Right renal pelvis (tissue), 4 donors: ENCODE measurements around the gene KMT5B. TPM values are rescaled to one million over a fixed set of nuclear protein-coding genes. Genes with fewer than 3 reads are reported as not detected.
"Not testable (repeated sequence)": the region's sequence is repeated elsewhere in the genome, so short reads cannot be mapped to it uniquely, and the experiment has no call there.

Experiments
- DNase-seq, 4 donors: peaks; one replicate each; pipeline ENCODE4 v3.0.0-alpha.2; 2013; ENCODE audit warnings: low read depth in 4 of 4, low spot score in 3 of 4, missing footprints in 1 of 4
- polyA plus RNA-seq, 4 donors: library from polyadenylated mRNA; unstranded; fragments of 120-200 nt; gene quantifications; one replicate each; pipeline ENCODE4 v1.2.1, GENCODE V29; 2013; ENCODE audit not compliant: insufficient read length in 4 of 4

The KMT5B gene
- polyA plus RNA-seq: 10 to 100 TPM; 61.7 to 83.1 (median 80.9) TPM

GRCh38 chr11:68213135-68213515 is at the start of gene KMT5B:
KMT5B (minus strand) TSS chr11:68213296; CDS start chr11:68190076, 23,220 bp downstream.
- peak in 2 of 4 donors; percentile 48 to 51 for DNase-seq

DNA sequence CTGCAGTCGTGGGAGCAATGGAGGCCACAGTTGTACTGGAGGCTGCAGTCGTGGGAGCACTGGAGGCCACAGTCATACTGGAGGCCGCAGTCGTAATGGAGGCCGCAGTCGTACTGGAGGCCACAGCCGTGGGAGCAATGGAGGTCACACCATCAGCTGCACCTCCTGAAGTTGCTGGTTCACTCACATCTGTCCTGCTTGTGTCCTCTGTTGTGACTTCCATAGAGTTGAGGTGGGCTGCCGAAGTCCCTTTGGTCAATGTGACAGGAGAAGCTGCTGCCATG is 49.4 kb upstream of the KMT5B start:
- DNase-seq: no peak

DNA sequence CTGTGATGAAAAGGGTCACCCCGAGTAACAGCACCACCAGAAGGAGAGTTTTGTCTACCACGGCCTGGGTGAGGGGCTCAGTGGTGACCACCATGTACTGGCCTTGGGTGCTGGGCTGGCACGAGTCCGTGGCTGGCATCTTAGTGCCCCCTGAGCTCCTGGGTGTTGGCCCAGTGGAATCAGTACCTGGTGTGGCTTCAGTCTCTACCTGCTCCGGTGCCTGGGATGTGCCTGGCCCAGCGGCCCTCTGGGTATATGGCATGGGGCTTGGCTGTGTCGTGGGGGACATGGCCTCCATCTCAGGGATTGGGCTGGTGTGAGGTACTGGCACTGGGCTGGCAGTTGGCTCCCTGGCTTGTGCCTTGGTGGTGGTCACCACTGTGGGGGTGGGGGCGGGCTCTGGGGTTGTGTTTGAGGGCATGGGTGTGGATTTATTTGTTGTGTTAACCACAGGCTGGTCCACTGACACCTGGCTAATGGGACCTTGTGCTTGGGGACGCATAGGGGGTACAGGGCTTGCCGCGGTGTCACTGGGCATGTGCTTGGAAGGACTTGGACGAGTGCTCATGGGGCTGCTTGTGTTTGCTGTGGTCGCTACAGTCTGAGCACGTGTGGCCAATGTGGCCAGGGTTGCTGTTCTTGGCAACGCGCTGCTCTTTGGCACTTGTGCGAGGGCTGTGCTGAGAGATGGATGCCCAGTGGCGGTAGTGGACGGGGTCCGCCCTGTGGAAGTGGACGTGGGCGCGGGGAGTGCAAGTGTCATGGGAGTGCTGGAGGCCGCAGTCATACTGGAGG is 48.9 kb upstream of the KMT5B start:
- no peak for DNase-seq

GRCh38 chr11:68261006-68261405 is 47.9 kb upstream of the KMT5B start:
- DNase-seq: no peak

- DNase-seq: no peak
These were observed 47.4 kb upstream of the KMT5B start for GRCh38 chr11:68260484-68260883.

- DNase-seq: no peak
These were observed 46.2 kb upstream of the KMT5B start for GRCh38 chr11:68259122-68259959.

DNA sequence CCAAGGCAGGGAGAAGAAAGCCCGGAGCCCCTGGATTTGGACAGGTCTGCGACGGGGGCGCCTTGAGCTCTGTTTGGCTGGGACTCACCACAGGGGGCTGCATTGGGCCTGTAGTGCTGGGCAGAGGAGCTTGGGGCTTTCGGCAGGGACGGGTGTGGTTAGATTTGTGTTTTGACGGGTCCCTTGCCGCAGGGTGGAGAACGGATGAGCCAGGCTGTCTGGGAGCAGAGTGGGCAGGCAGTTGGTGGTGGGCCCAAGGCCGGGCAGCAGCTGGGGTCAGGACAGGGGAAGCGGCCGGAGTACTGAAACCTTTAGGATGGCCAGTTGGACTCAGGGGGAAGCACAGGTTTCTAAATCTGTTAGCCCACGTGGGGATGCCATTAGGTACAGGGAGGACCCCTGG is 45.3 kb upstream of the KMT5B start:
- DNase-seq: no peak

DNA sequence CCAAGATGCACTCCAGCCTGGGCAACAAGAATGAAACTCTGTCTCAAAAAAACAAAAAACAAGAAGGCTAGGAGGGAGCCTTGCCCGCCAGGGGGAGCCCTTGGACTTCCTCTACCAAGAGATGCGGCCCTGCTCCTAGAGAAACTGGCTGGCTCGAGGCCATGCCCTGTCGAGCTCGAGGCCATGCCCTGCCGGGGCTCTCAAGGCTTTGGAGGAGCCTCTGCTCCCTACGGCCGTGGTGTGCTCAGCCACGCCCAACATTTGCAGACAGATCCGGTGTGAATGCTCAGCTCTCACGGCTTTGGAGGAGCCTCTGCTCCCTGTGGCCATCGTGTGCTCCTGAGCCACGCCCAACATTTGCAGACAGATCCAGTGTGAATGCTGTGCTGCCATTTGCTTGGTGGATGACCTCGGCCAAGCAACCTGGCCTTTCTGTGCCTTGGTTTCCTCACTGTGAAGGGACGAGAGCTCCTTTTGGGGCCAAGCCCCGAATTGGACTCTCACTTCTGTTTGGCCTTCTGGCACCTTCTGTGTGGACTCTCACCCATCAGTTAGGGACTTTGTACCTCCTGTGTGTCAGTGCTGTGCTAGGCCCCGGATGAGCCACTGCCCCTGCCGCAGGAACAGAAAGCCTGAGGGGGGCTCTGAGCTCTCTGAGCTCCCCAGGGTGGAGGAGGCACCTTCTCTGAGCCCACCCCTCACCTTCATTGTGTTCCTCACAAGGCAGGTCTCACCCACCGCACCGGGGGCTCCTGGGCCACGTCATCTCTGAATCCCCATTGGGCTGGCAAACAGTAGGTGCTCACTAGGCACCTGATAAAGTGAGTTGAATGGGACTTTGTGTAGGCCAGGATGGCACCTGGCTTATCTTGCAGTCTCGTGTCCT is 44.6 kb upstream of the KMT5B start:
- DNase-seq: peak; percentile 71 to 83 (median 78)

- DNase-seq: peak in 2 of 4 donors; percentile 16 to 37
These were observed 43.2 kb upstream of the KMT5B start for GRCh38 chr11:68256331-68256741.

DNA sequence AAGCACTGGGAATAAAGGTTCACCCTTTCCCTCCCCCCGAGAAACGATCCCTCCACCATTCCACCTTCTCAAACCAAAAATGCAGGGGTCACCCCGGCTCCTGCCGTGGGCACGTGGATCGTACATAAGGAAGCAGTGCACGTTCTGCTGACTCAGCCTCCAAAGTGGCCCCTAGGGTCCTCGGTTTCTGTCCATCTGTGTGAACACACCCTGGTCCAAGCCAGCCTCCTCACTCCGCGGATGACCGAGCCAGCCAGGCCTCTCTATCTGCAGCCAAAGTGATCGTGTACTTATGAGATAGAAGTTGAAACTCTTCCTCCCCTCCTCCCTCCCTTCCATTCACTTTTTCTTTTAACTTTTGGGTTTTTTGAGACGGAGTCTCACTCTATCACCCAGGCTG is 42.4 kb upstream of the KMT5B start:
- no peak for DNase-seq

DNA sequence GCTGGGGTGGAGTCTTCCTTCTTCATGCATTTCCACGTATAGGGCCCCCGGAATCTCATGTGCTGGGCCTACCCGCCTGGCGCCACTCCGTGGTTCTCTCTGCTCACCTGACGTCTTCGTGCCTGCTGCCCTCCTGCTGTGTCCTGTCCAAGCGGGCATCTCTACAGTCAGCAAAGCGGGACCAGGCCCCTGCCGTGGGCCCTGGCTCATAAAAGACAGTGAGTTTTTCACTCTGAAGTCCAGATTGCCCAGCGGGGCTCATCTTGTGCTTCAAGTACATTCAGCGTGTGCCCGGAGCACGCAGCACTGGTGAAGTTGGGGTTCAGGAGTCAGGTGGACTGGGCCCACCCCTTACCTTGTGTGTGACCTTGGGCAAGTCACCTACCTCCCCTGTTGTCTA is 41.3 kb upstream of the KMT5B start:
- DNase-seq: no peak

DNA sequence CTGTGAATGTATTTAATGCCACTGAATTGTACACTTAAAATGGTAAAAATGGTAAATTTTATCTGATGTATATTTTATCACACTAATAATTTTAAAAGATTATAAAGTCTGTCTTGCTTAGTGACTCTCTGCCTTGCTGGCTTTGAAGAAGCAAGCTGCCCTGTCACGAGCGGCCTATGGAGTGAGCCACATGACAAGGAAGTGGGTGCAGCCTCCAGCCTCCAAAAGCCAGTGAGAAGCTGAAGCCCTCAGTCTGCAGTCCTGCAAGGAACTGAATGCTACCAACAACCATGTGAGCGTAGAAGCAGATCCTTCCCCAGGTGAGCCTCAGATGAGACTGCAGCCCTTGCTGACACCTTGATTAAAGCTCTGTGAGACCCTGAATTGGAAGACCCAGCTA is 38.7 kb upstream of the KMT5B start:
- DNase-seq: no peak

- not testable (repeated sequence) for DNase-seq
These were observed 31.8 kb upstream of the KMT5B start for GRCh38 chr11:68244912-68245311.

DNA sequence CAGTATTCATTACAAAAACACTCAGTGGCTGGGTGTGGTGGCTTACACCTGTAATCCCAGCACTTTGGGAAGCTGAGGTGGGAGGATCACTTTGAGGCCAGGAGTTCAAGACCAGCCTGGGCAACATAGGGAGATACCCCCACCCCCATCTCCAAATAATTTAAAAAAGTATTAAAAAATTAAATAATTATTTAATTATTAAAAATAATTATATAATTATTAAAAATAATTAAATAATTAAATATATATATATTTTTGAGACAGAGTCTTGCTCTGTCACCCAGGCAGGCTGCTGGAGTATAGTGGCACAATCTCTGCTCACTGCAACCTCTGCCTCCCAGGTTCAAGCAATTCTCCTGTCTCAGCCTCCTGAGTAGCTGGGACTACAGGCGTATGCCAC is 30.8 kb upstream of the KMT5B start:
- not testable (repeated sequence) for DNase-seq

GRCh38 chr11:68242616-68243015 is 29.5 kb upstream of the KMT5B start:
- no peak for DNase-seq

DNA sequence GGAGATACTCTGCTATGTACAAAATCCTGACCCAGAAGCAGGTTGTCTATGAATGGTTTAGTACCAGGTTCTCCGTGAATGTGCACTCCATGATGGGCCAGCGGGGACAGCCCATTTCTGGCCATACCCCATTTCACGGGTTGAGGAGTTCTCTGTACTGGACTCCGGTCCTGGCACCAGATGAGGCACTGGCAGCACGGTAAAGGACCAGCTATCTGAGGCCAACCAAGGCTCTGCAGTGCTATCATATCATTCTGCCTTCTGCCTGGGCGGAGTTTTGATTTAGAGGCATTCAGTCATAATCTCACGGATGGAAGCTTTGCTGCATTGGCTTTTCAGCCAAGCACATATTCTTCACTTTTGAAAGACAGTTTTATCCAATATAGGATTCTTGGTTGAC is 18.5 kb upstream of the KMT5B start:
- no peak for DNase-seq

- DNase-seq: no peak
These were observed 16.5 kb upstream of the KMT5B start for GRCh38 chr11:68229601-68230000.

DNA sequence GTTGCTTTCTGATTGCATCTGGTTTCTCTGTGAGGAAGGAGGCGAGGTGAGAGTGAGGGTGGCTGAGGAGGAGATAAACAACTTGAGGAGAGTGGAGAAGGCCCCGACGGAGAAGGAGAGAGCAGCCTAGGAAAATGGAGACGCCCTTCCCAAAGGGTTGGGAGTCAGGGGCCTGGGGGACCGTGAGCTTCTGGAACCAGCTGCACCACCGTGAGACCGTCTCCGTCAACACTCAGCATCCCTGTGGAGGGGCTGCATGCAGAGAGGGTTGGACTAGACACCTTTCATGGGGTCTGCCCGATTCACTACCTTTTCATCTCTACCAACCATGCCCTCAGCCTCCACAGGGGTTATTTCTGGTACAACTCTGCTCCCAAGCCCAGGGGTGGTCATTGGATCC is 13.3 kb upstream of the KMT5B start:
- DNase-seq: no peak

- no peak for DNase-seq
These were observed 11.5 kb upstream of the KMT5B start for GRCh38 chr11:68224606-68225005.

DNA sequence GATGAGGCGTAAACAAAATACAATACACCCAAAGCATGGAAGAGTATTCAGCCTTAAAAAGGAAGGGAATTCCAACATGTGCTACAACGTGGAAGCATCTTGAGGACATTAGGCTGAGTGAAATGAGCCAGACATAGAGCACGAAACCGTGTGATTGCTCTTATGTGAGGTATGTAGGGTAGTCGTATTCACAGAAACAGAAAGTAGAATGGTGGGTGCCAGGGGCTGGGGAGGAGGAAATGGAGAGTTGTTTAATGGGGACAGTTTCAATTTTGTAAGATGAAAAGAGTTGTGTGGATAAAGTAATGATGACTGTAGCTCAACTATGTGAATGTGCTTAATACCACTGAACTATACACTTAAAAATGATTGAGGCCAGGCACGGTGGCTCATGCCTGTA is 10.2 kb upstream of the KMT5B start:
- DNase-seq: no peak

DNA sequence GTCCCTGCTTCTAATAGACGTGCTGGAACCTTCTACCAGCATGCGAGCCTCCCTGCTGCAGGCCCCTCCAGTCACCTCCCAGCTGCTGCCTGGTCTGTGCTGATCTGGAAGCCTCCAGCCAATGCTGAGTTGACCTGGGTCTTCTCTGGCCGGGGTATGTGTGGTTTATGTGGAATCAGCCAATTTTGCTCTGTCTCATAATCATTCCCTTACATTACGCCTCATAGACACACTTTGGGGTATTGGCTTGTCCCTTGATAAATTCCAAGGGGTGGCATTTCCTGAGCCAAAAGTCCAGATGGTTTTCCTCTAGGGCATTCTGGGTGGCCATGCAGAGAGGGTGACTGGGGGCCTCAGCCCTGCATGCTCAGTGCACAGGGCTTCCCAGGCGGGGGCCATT is 8.3 kb upstream of the KMT5B start:
- DNase-seq: no peak
